Right atrium auricular region (tissue), 2 donors: ENCODE results near the gene MYO18B. TPM values are rescaled to one million over a fixed set of nuclear protein-coding genes. Genes with fewer than 3 reads are reported as not detected.

Source experiments
- DNase-seq: peaks from one replicate; pipeline ENCODE4 v3.0.0-alpha.2; 2019; ENCODE audit warnings: low spot score
- H3K27ac ChIP-seq, 2 donors: fragments of 200-600 bp; sonication (generic); 1 replicate in 1 of 2; 2 replicates in 1 of 2; pipeline ENCODE4 v1.5.1; 2016 to 2019
- H3K27me3 ChIP-seq, 2 donors: fragments of 200-600 bp; sonication (generic); one replicate each; pipeline versions ENCODE4 v1.5.1 to v1.6.0; 2017 to 2019
- H3K36me3 ChIP-seq: fragments of 200-600 bp; sonication (generic); one replicate; pipeline ENCODE4 v1.5.1; 2016
- H3K4me1 ChIP-seq, 2 donors: fragments of 200-600 bp; sonication (generic); one replicate each; pipeline versions ENCODE4 v1.5.1 to v1.6.0; 2017 to 2019
- H3K4me3 ChIP-seq, 2 donors: fragments of 200-600 bp; sonication (generic); 1 replicate in 1 of 2; 2 replicates in 1 of 2; pipeline ENCODE4 v1.5.1; 2017 to 2019; ENCODE audit warnings: mild to moderate bottlenecking in 1 of 2, moderate library complexity in 1 of 2
- H3K9me3 ChIP-seq, 2 donors: fragments of 200-600 bp; sonication (generic); one replicate each; pipeline ENCODE4 v1.5.1; 2019
- total RNA-seq, 2 donors: library from RNA; depleted of rRNA; stranded (reverse); fragments of >200 nt; gene quantifications; one replicate each; pipeline ENCODE4 v1.1.0, GENCODE V29; 2016
- TF ChIP-seq, protein P1 (sequence below), 2 donors: fragments of 200-600 bp; sonication (generic); IDR thresholded peaks; one replicate each; pipeline ENCODE4 v1.5.1; 2019; ENCODE audit warnings: antibody characterized with exemption in 2 of 2

The MYO18B gene
- total RNA-seq, 2 donors from 2014 or later: 119 to 247 TPM

DNA sequence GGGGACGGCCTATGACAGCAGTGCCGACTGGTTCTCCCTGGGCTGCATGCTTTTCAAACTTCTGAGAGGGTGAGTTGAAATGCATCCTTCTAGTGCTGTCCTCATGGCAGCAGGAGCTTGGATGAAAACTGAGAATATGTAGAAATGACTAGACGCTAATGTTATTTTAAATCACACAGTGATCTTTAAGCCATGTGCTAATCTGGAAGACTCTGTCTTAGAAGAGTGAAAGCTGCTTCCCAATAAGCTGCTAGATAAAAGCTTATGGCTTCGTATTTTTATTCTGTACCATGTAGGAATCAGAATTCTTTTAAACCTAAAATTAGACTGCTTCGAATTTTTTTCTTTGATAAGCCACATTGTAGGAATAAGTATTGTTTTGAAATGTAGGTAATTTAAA, 46.8 kb upstream of the MYO18B start:
- H3K27me3 ChIP-seq: no peaks in the 10 kb centered on the region
- peaks cover 0 to 17% of the 10 kb centered on the region in 2 donors for H3K4me1 ChIP-seq
- no peaks in the 10 kb centered on the region for H3K36me3 ChIP-seq
- H3K27ac ChIP-seq: no peak overlapping the region
- DNase-seq: no peak
- H3K9me3 ChIP-seq: no peaks in the 10 kb centered on the region
- no peak overlapping the region for H3K4me3 ChIP-seq
- TF ChIP-seq, protein P1, sequence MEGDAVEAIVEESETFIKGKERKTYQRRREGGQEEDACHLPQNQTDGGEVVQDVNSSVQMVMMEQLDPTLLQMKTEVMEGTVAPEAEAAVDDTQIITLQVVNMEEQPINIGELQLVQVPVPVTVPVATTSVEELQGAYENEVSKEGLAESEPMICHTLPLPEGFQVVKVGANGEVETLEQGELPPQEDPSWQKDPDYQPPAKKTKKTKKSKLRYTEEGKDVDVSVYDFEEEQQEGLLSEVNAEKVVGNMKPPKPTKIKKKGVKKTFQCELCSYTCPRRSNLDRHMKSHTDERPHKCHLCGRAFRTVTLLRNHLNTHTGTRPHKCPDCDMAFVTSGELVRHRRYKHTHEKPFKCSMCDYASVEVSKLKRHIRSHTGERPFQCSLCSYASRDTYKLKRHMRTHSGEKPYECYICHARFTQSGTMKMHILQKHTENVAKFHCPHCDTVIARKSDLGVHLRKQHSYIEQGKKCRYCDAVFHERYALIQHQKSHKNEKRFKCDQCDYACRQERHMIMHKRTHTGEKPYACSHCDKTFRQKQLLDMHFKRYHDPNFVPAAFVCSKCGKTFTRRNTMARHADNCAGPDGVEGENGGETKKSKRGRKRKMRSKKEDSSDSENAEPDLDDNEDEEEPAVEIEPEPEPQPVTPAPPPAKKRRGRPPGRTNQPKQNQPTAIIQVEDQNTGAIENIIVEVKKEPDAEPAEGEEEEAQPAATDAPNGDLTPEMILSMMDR (IDR thresholded peaks at IDR 0.05): no peak

DNA sequence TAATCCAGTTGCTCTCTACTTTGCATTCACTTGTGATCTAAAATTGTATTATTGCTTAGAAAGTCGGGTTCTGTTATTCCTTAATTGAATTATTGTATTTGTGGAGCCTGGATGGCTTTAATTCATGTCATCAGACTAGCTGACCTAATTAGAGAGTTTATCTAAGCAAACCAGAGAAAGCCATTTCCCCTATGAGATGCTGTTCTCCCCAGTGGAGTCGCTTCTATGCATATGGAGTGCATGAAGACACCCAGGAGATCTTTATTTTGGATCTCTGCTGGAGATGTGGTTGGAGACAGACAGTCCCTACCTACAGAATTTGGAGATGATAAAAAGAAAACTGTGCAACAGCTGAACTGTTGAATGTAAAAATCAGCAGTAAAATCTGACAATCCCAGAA, 45.2 kb upstream of the MYO18B start:
- Histone ChIP-seq H3K4me3 (no peak overlapping the region), H3K9me3 (no peaks in the 10 kb centered on the region), H3K4me1 (peaks cover 0 to 21% of the 10 kb centered on the region in 2 donors), H3K27ac (no peak overlapping the region), H3K27me3 (no peaks in the 10 kb centered on the region), H3K36me3 (no peaks in the 10 kb centered on the region)
- DNase-seq: no peak
- TF ChIP-seq, protein P1 (IDR thresholded peaks at IDR 0.05): no peak

DNA sequence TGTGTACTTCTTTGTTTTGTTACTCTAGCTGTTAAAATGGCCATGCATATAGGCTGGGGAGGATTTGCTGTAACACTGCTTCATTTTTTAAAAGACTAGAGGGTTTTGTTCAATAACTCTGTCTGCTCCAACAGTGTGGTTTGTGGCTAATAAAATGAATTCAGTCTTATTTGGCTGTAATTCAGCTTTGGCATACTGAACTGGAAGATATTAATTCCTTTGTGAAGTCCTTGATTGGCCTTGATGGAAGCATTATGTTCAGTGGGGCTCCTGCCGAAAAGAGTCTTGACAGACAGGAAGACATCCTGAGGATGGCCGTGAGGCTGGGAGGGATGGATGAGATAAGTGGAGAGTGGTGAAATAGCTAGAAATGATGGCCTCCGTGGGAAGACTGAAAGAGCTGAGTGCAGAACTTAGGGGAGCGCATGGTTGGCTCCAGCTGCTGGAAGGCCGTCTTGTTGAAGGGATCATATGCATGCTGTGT, 44.8 kb upstream of the MYO18B start:
- DNase-seq: no peak
- TF ChIP-seq, protein P1 (IDR thresholded peaks at IDR 0.05): no peak
- Histone ChIP-seq H3K27ac (no peak overlapping the region), H3K36me3 (no peaks in the 10 kb centered on the region), H3K4me1 (peaks cover 0 to 23% of the 10 kb centered on the region in 2 donors), H3K9me3 (no peaks in the 10 kb centered on the region), H3K27me3 (no peaks in the 10 kb centered on the region), H3K4me3 (no peak overlapping the region)

DNA sequence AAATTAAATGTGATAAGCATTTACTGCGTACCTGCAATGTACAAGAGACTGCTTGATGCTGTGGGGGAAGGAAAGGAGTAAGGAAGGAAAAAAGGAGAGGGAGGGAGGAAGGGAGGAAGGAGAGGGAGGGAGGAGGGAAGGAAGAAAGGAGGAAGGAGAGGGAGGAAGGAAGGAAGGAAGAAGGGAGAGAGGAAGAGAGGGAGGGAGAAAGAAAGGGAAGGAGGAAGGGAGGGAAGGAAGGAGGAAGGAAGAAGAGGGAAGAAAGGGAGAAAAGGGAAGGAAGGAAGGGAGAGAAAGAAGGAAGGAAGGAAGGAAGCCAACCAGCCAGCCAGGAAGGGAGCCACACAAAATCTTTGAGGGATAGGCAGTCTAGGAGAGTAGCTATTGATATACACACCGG, 44.0 kb upstream of the MYO18B start:
- Histone ChIP-seq H3K27me3 (no peaks in the 10 kb centered on the region), H3K4me3 (no peak overlapping the region), H3K36me3 (no peaks in the 10 kb centered on the region), H3K4me1 (peaks cover 0 to 23% of the 10 kb centered on the region in 2 donors), H3K27ac (no peak overlapping the region), H3K9me3 (no peaks in the 10 kb centered on the region)
- TF ChIP-seq, protein P1 (IDR thresholded peaks at IDR 0.05): no peak
- DNase-seq: no peak

DNA sequence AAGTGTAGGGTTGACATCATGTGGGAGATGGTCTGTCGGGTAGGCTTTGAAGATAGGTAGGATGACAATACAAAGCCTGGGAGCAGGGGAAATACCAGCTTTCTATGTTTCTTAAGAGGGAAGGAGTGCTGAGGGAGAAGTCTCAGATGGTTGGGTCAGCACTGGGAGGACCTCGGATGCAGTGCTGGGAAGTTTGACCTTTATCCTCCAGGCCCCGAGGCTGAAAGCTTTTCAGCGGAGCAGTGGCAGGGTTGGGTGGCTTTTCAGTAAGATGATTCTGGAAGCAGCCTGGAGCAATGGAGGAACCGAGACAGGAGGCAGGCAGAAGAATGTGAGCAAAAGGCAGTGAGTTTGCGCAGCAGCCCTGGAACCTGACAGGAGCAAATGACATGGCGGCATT, 43.5 kb upstream of the MYO18B start:
- Histone ChIP-seq H3K4me1 (peaks cover 0 to 23% of the 10 kb centered on the region in 2 donors), H3K27me3 (no peaks in the 10 kb centered on the region), H3K9me3 (no peaks in the 10 kb centered on the region), H3K36me3 (no peaks in the 10 kb centered on the region), H3K4me3 (no peak overlapping the region), H3K27ac (no peak overlapping the region)
- no peak for DNase-seq
- TF ChIP-seq, protein P1 (IDR thresholded peaks at IDR 0.05): no peak

DNA sequence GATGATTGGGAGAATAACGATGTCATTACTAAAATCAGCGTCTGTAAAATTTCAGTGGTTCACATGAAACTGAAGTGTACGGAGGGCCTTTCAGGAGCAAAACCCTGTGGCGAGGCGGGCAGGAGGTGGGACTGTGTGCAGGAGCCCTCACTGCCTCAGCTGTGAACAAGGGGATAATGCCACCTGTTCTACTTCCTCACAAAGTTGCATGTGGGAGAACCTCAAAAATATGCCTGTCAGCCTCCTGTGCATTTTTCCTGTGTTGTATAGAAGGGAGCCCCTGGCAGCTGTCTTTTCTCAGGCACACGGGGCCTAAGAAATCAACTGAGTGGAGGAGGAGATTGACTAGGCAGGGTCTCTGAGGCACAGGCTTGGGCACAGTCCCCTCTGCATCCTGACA, 43.0 kb upstream of the MYO18B start:
- DNase-seq: no peak
- Histone ChIP-seq H3K4me3 (no peak overlapping the region), H3K36me3 (no peaks in the 10 kb centered on the region), H3K27ac (no peak overlapping the region), H3K9me3 (no peaks in the 10 kb centered on the region), H3K4me1 (peaks cover 0 to 20% of the 10 kb centered on the region in 2 donors), H3K27me3 (no peaks in the 10 kb centered on the region)
- TF ChIP-seq, protein P1 (IDR thresholded peaks at IDR 0.05): no peak
